Right lobe of liver (tissue), 6 donors: Measurements from ENCODE around the gene NR2F1-AS1. TPM values are rescaled to one million over a fixed set of nuclear protein-coding genes. Genes with fewer than 3 reads are reported as not detected.

Experiments
- ATAC-seq, 4 donors: fragments of 200-7000 bp; cut with Tn5 transposase; one replicate each; pipeline ENCODE4 v1.9.1; 2020; ENCODE audit warnings: mild to moderate bottlenecking in 4 of 4, moderate library complexity in 4 of 4
- DNase-seq, 3 donors: peaks; one replicate each; pipeline ENCODE4 v3.0.0-alpha.2; 2020
- H3K27ac ChIP-seq, 3 donors: fragments of 200-600 bp; one replicate each; pipeline ENCODE4 v1.8.0; 2022
- H3K27me3 ChIP-seq, 2 donors: fragments of 200-600 bp; one replicate each; pipeline ENCODE4 v1.8.0; 2022
- H3K36me3 ChIP-seq, 4 donors: fragments of 200-600 bp; sonication (generic) in 1 of 4; one replicate each; pipeline versions ENCODE4 v1.5.1 to v1.8.0; 2017 to 2022; ENCODE audit warnings: control low read depth in 1 of 4
- H3K4me1 ChIP-seq, 4 donors: fragments of 200-600 bp; sonication (generic) in 1 of 4; one replicate each; pipeline versions ENCODE4 v1.5.1 to v1.8.0; 2017 to 2022; ENCODE audit warnings: control low read depth in 1 of 4
- H3K4me3 ChIP-seq, 3 donors: fragments of 200-600 bp; one replicate each; pipeline ENCODE4 v1.8.0; 2022
- H3K9me3 ChIP-seq, 4 donors: fragments of 200-600 bp; sonication (generic) in 1 of 4; one replicate each; pipeline versions ENCODE4 v1.5.1 to v1.8.0; 2017 to 2022; ENCODE audit warnings: control low read depth in 1 of 4
- POLR2A ChIP-seq: fragments of 450-650 bp; IDR thresholded peaks from one replicate; pipeline ENCODE4 v1.6.1; 2017; ENCODE audit warnings: antibody characterized with exemption, mild to moderate bottlenecking
- WGBS: methylation state at CpG from one replicate; pipeline ENCODE4 v1.1.6; 2018; ENCODE audit warnings: low coverage, low lambda C conversion rate; ENCODE audit not compliant: insufficient coverage; ENCODE audit errors: missing lambda C conversion rate; 5-methylcytosine and 5-hydroxymethylcytosine counted together
- intact Hi-C, 2 donors: fragments of 100-400 bp; cut with DNase I; formaldehyde crosslinking; loops; one replicate each; pipeline versions ENCODE4 v1.11.2 to v1.14.1; 2022
- total RNA-seq, 6 experiments: library from RNA; depleted of rRNA in 2 of 6; stranded (reverse); fragments of >200 nt in 2 of 6; fragmentation: NEBNext Ultra II Directional in 3 of 6; extraction: Animal tissue kit (Norgen Biotek cat#: 25700) in 3 of 6; gene quantifications; one replicate each; pipeline versions ENCODE4 v1.1.0 to v1.2.4, GENCODE V29; 2016 to 2023
- TF ChIP-seq, protein P1 (sequence below), 4 donors: fragments of 200-600 bp in 3 of 4; fragments of 450-650 bp in 1 of 4; IDR thresholded peaks; one replicate each; pipeline versions ENCODE4 v1.5.1 to v1.8.0; 2016 to 2022; ENCODE audit warnings: antibody characterized with exemption in 4 of 4, mild to moderate bottlenecking in 2 of 4
- donor health status: DM: no; HTN: yes; CAD: no.
- donor health status: DM: no; HTN: no; CAD: no.
- donor health status: DM: no; HTN: no; CAD: no.
- donor health status: DM: no; HTN: yes; CAD: no.
- donor health status: DM: no; HTN: yes; CAD: no.

The NR2F1-AS1 gene
- total RNA-seq, 6 experiments from 2014 or later, result 1.2 to 3.8 (median 2.3) TPM

GRCh38 chr5:93573354-93574351 is 7.4 kb downstream of the NR2F1-AS1 start:
- Histone ChIP-seq H3K9me3 (no peaks in the 10 kb centered on the region), H3K4me1 (peaks cover 0 to 10% (median 0%) of the 10 kb centered on the region in 4 donors), H3K27ac (no peak overlapping the region), H3K36me3 (no peaks in the 10 kb centered on the region), H3K27me3 (peaks cover 0 to 22% of the 10 kb centered on the region in 2 donors), H3K4me3 (no peak overlapping the region)
- ATAC-seq, result no peak
- TF ChIP-seq POLR2A, result no peak
- TF ChIP-seq, protein P1, sequence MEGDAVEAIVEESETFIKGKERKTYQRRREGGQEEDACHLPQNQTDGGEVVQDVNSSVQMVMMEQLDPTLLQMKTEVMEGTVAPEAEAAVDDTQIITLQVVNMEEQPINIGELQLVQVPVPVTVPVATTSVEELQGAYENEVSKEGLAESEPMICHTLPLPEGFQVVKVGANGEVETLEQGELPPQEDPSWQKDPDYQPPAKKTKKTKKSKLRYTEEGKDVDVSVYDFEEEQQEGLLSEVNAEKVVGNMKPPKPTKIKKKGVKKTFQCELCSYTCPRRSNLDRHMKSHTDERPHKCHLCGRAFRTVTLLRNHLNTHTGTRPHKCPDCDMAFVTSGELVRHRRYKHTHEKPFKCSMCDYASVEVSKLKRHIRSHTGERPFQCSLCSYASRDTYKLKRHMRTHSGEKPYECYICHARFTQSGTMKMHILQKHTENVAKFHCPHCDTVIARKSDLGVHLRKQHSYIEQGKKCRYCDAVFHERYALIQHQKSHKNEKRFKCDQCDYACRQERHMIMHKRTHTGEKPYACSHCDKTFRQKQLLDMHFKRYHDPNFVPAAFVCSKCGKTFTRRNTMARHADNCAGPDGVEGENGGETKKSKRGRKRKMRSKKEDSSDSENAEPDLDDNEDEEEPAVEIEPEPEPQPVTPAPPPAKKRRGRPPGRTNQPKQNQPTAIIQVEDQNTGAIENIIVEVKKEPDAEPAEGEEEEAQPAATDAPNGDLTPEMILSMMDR (IDR thresholded peaks at IDR 0.05), result no peak
- no peak for DNase-seq
- intact Hi-C loops, result no loop called here
- WGBS, result 42% methylated on average over 23 of the region's 32 CpGs

DNA sequence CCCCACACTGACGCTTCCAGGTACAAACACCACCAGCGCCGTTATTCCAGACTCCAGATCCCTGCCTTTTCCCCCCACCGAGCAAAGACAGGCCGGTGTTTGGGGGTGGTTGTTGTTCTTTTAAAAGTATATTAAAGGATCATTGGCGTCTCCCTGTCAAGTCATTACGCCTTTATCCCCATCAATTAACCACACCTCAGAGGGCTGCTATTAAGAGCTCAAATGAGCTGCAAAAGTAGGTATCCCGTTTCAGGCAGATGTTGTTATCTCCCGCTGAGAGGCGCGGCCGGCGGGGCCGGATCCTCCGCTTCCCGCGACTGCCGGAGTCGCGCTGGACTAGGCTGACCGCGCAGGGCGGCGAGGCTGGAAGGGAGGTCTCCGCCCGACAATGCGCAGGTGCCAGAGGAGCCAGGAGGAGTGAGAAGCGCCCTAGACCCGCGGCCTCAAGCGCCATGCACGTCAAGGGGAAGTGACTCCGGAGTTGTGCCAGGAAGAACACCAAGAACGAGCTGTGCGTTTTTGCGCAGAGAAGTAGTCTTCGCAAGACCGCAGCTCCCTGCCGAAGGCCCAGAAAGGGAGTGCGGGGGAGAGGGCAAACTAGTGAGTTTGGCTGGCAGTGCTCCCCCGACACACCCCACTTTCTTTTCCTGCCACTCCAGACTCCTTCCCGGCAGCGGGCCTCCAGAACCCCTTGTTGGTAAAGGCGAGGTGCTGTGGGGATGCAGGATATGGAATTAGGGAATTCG is 8.2 kb downstream of the NR2F1-AS1 start:
- no peaks in the 10 kb centered on the region for H3K36me3 ChIP-seq
- H3K4me3 ChIP-seq, result no peak overlapping the region
- peak in 3 of 4 donors; percentile 20 to 58 (median 36) for ATAC-seq
- peaks cover 0 to 19% of the 10 kb centered on the region in 2 donors for H3K27me3 ChIP-seq
- TF ChIP-seq POLR2A, result no peak
- TF ChIP-seq, protein P1 (IDR thresholded peaks at IDR 0.05), result no peak
- no peaks in the 10 kb centered on the region for H3K9me3 ChIP-seq
- 9% methylated on average over 19 of the region's 45 CpGs for WGBS
- H3K4me1 ChIP-seq, result peaks cover 0 to 10% (median 0%) of the 10 kb centered on the region in 4 donors
- DNase-seq, result peak in 1 of 3 donors; percentile 24
- intact Hi-C loops, result no loop called here
- H3K27ac ChIP-seq, result no peak overlapping the region

GRCh38 chr5:93572101-93572607 is 8.9 kb downstream of the NR2F1-AS1 start:
- Histone ChIP-seq H3K27ac (no peak overlapping the region), H3K4me3 (no peak overlapping the region), H3K27me3 (peaks cover 0 to 19% of the 10 kb centered on the region in 2 donors), H3K36me3 (no peaks in the 10 kb centered on the region), H3K9me3 (no peaks in the 10 kb centered on the region), H3K4me1 (peaks cover 0 to 10% (median 0%) of the 10 kb centered on the region in 4 donors)
- no peak for TF ChIP-seq POLR2A
- TF ChIP-seq, protein P1 (IDR thresholded peaks at IDR 0.05), result no peak
- DNase-seq (no peak), ATAC-seq (peak in 2 of 4 donors; percentile 18 to 24)
- WGBS, result 20% methylated on average over 1 of the region's 40 CpGs
- intact Hi-C loops, result no loop called here

DNA sequence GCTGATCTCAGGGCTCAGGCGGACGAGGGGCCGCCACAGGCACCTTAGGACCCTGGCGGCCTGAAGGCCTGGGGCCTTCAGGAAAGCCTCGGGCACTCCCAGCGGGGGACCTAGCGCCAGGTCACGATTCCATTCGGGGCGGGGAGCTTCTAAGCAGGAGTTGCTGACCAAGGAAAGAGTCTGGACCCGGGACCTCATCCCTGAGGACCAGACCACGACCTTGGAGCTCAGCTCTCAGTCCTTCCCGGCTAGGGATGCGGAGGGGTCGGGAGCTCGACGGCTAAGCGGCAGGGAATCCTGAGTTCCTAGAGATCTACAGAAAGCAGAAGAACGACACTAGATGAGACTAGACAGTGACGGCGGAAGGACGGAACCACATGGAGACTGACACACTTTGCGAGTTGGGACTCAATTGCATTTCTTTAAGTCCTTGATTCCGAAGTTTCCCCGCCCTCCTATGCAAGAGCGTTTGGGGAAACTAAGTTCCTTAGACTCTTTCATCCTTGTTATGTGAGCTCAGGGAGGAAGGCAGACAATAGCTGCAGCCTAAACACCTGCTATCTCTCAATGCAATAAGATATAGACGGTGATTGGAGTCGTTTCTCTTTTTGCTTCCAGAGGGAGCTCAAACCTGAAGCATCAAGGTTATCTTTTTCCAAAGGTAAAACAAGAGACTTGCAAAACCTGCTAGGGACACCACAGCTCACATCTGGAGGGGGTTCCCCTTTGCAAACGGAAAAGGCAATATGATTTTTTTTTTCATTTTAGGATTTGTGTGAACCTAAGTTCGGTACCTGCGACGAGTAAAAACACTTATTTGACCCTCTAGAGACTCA is 9.7 kb downstream of the NR2F1-AS1 start:
- Histone ChIP-seq H3K4me1 (peaks cover 0 to 10% (median 0%) of the 10 kb centered on the region in 4 donors), H3K27me3 (peaks cover 0 to 19% of the 10 kb centered on the region in 2 donors), H3K4me3 (no peak overlapping the region), H3K27ac (no peak overlapping the region), H3K36me3 (no peaks in the 10 kb centered on the region), H3K9me3 (no peaks in the 10 kb centered on the region)
- intact Hi-C loops, result no loop called here
- no peak for ATAC-seq
- TF ChIP-seq, protein P1 (IDR thresholded peaks at IDR 0.05), result no peak
- no peak for TF ChIP-seq POLR2A
- WGBS, result 54% methylated on average over 14 of the region's 32 CpGs
- DNase-seq, result no peak
